Activated T-helper 2 cell treated with anti-CD3 and anti-CD28 coated beads, Interferon-gamma antibody, Interleukin-2, Interleukin-4, amounts not matched to agents 10 μg/mL and 5 μg/mL and 100 μg/mL, durations not matched to agents 14 hours and 24 hours and 36 hours (primary cell): ENCODE results near the gene NEURL1. TPM values are rescaled to one million over a fixed set of nuclear protein-coding genes. Genes with fewer than 3 reads are reported as not detected.
"Not testable (repeated sequence)": the region's sequence is repeated elsewhere in the genome, so short reads cannot be mapped to it uniquely, and the experiment has no call there.

ENCODE experiments used
- DNase-seq: peaks from one replicate; pipeline ENCODE4 v3.0.0; 2021; ENCODE audit warnings: low spot score
- H3K27ac Mint-ChIP-seq: one replicate; pipeline ENCODE4 v1.8.0; 2021; ENCODE audit warnings: mixed read lengths
- H3K27me3 Mint-ChIP-seq: one replicate; pipeline ENCODE4 v1.8.0; 2021; ENCODE audit warnings: low read depth, mixed read lengths
- H3K36me3 Mint-ChIP-seq: one replicate; pipeline ENCODE4 v1.8.0; 2021; ENCODE audit warnings: low read depth, mixed read lengths
- H3K4me1 Mint-ChIP-seq: one replicate; pipeline ENCODE4 v1.8.0; 2021; ENCODE audit warnings: low read depth, mixed read lengths
- H3K4me3 Mint-ChIP-seq: one replicate; pipeline ENCODE4 v1.8.0; 2021; ENCODE audit warnings: low read depth, mild to moderate bottlenecking, moderate library complexity, mixed read lengths
- H3K9me3 Mint-ChIP-seq: one replicate; pipeline ENCODE4 v1.8.0; 2021; ENCODE audit warnings: mixed read lengths
- intact Hi-C: fragments of 100-400 bp; cut with micrococcal nuclease; formaldehyde crosslinking; loops from one replicate; pipeline ENCODE4 v1.15.1; 2023
- total RNA-seq: library from RNA; stranded (reverse); gene quantifications from 2 replicates; pipeline ENCODE4 v1.2.3, GENCODE V29; 2022

The NEURL1 gene
- total RNA-seq, 1 donor from 2014 or later, result 2.2 TPM

DNA sequence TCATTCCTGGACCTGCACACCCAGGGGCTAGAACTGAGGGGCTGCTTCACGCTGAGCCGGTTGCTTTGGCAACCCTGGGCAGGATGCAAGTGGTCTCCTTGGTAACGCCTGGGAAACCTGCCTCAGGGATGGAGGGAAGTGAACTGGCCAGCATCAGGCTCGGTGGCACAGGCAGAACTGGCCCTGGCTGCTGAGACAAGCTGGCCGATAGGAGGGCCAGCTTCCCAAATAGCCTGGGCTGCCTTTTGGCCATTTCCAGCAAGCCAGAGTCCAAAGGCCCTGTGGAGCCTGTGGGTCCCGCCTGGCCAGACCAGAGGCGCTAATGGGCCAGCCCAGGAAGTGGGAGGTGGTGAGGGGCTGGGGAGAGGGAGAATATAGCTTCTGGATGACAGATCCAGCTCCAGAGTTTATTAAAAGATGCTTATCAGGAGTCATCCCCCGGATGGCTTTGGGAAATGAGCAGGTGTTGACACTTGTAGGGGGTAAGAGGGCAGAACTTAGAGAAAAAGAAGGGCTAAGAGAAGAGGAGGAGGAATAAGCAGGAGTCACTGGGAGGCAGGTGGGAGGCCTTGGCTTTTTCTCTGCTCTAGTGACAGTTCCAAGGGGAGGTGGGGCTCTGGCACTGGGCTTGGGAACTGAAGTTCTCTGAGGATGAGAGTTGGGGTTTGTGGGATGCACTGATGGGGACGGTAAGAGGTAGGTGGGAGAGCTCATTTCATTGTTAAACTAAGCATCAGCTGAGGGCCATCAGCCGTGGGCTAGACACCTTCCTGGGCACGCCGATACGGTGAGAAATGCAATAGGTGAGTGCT, 9.6 kb downstream of the NEURL1 start:
- intact Hi-C loops, result loop anchor here (10.0 kb wide), 1 partner anchor 162 kb away; no protein-coding TSS in a partner anchor
- Mint-ChIP-seq H3K27me3 (peaks cover 64% of the 10 kb centered on the region), H3K9me3 (no peaks in the 10 kb centered on the region), H3K36me3 (no peaks in the 10 kb centered on the region), H3K4me1 (peaks cover 35% of the 10 kb centered on the region), H3K27ac (no peak overlapping the region), H3K4me3 (no peak overlapping the region)
- DNase-seq, result no peak

DNA sequence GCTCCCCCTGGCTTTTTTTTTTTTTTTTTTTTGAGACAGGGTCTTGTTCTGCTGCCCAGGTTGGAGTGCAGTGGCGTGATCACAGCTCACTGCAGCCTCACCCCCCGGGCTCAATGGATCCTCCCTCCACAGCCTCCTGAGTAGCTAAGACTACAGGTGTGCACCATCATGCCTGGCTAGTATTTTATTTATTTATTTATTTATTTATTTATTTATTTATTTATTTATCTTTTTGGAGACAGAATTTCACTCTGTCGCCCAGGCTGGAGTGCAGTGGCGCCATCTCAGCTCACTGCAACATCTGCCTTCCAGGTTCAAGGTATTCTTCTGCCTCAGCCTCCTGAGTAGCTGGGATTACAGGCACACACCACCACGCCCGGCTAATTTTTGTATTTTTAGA, 10.3 kb downstream of the NEURL1 start:
- Mint-ChIP-seq H3K4me1 (peaks cover 35% of the 10 kb centered on the region), H3K27me3 (peaks cover 61% of the 10 kb centered on the region)
- H3K27ac Mint-ChIP-seq, H3K36me3 Mint-ChIP-seq, H3K4me3 Mint-ChIP-seq, H3K9me3 Mint-ChIP-seq, DNase-seq: not testable (repeated sequence)
- intact Hi-C loops, result loop anchor here (1.0 to 10.0 kb wide), 2 partner anchors 51 to 161 kb away; no protein-coding TSS in a partner anchor

DNA sequence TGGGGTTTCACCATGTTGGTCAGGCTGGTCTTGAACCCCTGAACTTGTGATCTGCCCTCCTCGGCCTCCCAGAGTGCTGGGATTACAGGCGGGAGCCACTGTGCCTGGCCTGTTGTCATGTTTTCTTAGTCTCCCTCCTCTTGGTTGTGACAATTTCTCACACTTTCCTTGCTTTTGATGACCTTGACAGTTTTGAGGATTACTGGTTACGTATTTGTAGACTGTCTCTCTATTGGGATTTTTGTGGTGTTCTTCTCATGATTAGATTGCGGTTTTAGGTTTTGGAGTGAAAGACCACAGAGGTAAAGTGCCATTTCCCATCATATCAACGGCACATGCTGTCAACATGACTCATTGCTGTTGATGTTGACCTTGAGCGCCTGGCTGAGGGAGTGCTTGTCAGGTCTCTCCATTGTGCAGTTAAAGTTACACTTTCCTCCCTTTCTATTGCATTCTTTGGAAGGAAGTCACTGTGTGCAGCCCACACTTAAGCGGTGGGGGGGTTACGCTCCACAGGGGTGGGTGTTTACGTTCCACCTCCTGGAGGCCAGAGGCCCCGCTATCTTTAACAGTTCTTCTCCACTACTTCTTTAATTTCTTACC, 10.8 kb downstream of the NEURL1 start:
- intact Hi-C loops, result loop anchor here (1.0 to 10.0 kb wide), 2 partner anchors 50 to 161 kb away; no protein-coding TSS in a partner anchor
- DNase-seq, result peak; percentile 39
- Mint-ChIP-seq H3K4me1 (peaks cover 35% of the 10 kb centered on the region), H3K36me3 (no peaks in the 10 kb centered on the region), H3K9me3 (no peaks in the 10 kb centered on the region), H3K4me3 (no peak overlapping the region), H3K27me3 (peaks cover 56% of the 10 kb centered on the region), H3K27ac (peak overlapping the region; percentile 47)

- Mint-ChIP-seq H3K27ac (no peak overlapping the region), H3K4me3 (no peak overlapping the region), H3K4me1 (peaks cover 21% of the 10 kb centered on the region), H3K27me3 (peaks cover 45% of the 10 kb centered on the region), H3K36me3 (no peaks in the 10 kb centered on the region), H3K9me3 (no peaks in the 10 kb centered on the region)
- DNase-seq, result no peak
- intact Hi-C loops, result loop anchor here (10.0 kb wide), 1 partner anchor 159 kb away; no protein-coding TSS in a partner anchor
These were observed 12.6 kb downstream of the NEURL1 start for GRCh38 chr10:103506061-103506460.

DNA sequence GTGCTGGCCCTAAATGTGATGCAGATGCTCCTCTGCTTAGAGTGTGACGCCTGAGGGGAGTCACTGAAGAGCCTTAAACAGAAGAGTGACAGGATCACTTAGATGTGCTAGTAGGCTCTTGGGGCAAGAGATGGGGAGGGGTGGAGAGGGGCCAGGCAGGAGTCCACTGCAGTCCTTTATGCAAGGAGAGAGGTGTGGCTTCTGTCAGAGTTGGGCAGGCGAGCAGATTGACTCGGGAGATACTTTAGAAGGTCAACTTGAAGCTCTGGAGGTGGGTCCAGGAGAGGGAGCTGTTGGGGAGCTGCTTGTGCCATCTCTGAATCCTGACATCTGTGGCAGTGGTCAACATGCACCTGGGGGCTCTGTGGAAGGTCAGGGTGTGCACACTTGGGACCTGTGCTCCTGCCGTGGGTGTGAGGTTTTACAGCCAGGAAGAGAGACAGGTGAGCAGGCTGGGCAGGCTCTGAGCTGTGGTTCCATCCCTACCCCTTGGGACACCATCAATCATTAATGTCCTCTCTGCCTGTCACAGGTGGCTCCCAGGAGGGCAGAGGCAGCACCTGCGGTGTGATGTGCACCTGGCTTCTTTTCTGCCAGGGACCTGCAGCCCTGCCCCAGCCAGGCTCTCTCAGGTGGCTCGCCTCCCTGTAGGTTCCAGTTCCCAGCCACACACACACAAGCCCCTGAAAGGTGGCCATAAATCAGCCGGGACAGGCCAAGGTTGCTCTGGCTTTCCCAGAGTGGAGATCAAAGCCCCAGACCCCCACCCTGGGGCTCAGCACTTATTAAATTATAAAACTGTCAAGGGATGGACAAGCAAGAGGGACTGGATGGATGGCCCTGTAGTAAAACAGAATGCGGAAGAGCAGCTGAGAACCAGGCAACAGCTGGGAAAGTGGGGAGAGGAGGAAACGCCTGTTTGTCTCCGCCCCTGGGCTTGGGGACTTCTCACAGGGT, 14.0 kb downstream of the NEURL1 start:
- Mint-ChIP-seq H3K27me3 (peaks cover 41% of the 10 kb centered on the region), H3K4me3 (no peak overlapping the region), H3K4me1 (peaks cover 18% of the 10 kb centered on the region), H3K9me3 (no peaks in the 10 kb centered on the region), H3K27ac (no peak overlapping the region), H3K36me3 (no peaks in the 10 kb centered on the region)
- intact Hi-C loops, result loop anchor here (10.0 kb wide), 1 partner anchor 157 kb away; no protein-coding TSS in a partner anchor
- no peak for DNase-seq

DNA sequence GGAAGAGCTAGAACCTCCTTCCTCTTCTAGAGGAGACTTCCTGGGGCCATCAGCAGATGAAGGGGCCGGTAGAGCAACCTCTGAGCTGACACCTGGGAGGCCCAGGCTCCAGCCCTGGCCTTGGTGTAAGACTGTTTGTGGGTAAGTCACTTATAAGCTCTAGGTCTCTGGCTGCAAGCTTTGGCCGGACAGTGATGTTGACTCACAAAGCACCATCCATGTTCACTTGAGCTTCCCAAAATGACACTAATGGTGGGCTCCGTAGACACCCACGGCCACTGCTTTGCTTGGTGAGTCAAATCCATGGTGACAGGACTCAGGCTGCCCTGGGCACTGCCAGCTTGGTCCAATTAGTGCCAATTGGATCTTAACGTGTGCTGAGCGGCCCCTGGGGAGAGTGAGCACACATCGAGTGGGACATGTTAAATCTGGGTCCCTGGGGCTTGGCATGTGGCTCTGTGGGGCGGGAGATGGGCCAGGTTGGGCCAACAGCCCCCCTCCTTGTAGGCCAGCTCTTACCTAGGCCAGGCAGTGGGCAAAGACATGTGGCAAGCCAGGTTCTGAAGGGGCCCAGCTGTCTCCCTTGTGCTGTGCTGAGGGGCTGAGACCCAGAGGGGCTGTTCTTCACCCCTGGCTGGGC, 16.7 kb downstream of the NEURL1 start:
- Mint-ChIP-seq H3K36me3 (no peaks in the 10 kb centered on the region), H3K27me3 (peaks cover 30% of the 10 kb centered on the region), H3K4me1 (peaks cover 3% of the 10 kb centered on the region), H3K27ac (no peak overlapping the region), H3K9me3 (no peaks in the 10 kb centered on the region), H3K4me3 (no peak overlapping the region)
- no peak for DNase-seq
- intact Hi-C loops, result no loop called here

DNA sequence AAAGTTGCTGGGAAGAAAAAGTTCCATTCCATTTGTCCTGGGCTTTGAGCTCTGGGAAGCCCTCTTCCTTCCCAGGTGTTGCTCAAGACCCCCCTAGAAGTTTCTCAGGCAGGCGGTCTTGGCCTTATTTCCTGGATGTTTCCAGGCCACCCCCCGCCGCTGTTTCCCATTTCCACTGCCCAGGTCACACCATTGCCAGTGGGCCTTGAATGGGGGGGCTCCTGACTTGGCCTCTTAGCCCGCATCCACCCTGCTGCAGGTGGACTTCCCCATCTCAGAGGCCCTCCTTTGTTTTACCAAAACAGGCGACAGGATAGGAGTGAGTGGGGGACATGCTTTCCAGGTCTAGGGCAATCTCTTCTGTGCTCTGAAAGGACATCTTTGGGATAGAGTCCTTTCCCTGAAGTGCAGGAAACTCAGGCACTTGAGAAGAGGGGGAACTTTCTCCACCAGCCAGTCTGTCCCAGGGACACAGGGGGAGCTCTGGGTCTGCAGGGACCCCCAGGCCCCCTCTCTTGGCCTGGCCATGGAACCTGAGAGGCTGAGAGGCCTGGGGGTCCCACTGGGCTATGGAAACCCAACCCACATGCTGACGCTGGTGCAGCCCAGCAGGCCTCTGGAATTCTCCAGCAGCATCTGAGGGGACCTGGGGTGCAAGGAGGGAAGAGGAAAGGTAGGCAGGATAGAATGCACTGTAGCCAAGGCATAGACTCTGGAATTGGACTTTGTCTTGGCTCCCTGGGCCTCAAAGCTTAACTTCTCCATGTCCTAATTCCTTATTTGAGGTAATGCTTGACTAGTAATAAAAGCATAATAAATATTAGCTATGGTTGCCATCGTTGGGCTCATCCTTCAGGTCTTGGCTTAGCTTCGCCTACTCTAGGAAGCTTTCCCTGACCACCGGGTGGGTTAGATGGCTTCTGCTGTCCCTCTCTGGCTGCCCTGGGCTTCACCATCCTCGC, 17.6 kb downstream of the NEURL1 start:
- no peak for DNase-seq
- no peak overlapping the region for H3K27ac Mint-ChIP-seq
- H3K4me1 Mint-ChIP-seq, result peaks cover 8% of the 10 kb centered on the region
- intact Hi-C loops, result no loop called here
- H3K9me3 Mint-ChIP-seq, result no peaks in the 10 kb centered on the region
- no peaks in the 10 kb centered on the region for H3K36me3 Mint-ChIP-seq
- peaks cover 27% of the 10 kb centered on the region for H3K27me3 Mint-ChIP-seq
- H3K4me3 Mint-ChIP-seq, result no peak overlapping the region

- intact Hi-C loops, result no loop called here
- Mint-ChIP-seq H3K36me3 (no peaks in the 10 kb centered on the region), H3K27me3 (peaks cover 19% of the 10 kb centered on the region), H3K27ac (no peak overlapping the region), H3K9me3 (no peaks in the 10 kb centered on the region), H3K4me1 (peaks cover 8% of the 10 kb centered on the region), H3K4me3 (no peak overlapping the region)
- DNase-seq, result no peak
These were observed 18.7 kb downstream of the NEURL1 start for GRCh38 chr10:103512166-103512565.

GRCh38 chr10:103512591-103513379, 19.3 kb downstream of the NEURL1 start:
- no peak for DNase-seq
- Mint-ChIP-seq H3K36me3 (no peaks in the 10 kb centered on the region), H3K27ac (no peak overlapping the region), H3K9me3 (no peaks in the 10 kb centered on the region), H3K27me3 (peaks cover 15% of the 10 kb centered on the region), H3K4me1 (peaks cover 14% of the 10 kb centered on the region), H3K4me3 (no peak overlapping the region)
- intact Hi-C loops, result no loop called here

DNA sequence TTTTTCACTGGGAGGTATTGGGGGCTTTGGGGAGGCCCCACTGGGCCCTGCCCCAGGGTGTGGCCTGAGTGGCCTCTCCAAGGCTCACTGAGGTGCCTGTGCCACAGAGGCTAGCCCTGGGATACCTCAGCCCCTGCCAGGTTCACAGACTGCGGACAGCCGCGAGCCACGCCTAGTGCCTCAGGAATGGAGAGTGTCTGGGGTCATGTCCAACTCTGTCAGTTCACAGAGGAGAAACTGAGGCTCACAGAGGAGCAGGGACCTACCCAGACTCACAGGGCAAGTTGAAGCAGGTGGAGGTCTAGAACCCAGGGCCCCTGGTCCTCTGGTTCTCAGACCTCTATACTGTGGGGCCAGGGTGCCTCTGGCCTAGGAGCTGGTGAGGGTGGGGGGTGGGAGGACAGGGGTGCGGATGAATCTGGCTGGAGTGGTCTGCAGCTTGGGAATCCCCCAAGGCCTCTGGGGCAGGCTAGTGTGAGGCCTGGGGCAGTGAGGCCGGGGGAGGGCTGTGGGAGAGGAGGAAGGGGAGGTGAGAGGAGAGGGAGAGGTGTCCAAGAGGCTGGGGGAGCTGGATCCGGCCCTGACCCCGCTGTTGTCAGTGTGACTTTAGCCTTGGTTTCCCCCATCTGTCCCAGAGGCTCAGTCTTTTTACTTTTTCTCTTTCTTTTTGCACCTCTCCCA, 20.0 kb downstream of the NEURL1 start:
- Mint-ChIP-seq H3K27me3 (peaks cover 13% of the 10 kb centered on the region), H3K36me3 (no peaks in the 10 kb centered on the region), H3K4me1 (peaks cover 16% of the 10 kb centered on the region), H3K27ac (no peak overlapping the region), H3K9me3 (no peaks in the 10 kb centered on the region), H3K4me3 (no peak overlapping the region)
- intact Hi-C loops, result no loop called here
- no peak for DNase-seq
